GM20000 (cell line): Measurements from ENCODE around the gene HDLBP.
A peak's percentile ranks its signal among the peaks of the same experiment; 100 is the strongest.

Experiments
- DNase-seq: peaks from one replicate; pipeline ENCODE4 v3.0.0; 2012; ENCODE audit warnings: low spot score
- CTCF ChIP-seq: IDR thresholded peaks from 2 replicates; pipeline ENCODE4 v1.5.1; 2012; ENCODE audit warnings: mild to moderate bottlenecking, control low read depth; ENCODE audit errors: extremely low read depth, missing control alignments

The HDLBP gene

GRCh38 chr2:241218131-241219029 lies 97.1 kb downstream of the HDLBP start:
- DNase-seq: peak; percentile 86
- TF ChIP-seq CTCF: peak; percentile 42

DNA sequence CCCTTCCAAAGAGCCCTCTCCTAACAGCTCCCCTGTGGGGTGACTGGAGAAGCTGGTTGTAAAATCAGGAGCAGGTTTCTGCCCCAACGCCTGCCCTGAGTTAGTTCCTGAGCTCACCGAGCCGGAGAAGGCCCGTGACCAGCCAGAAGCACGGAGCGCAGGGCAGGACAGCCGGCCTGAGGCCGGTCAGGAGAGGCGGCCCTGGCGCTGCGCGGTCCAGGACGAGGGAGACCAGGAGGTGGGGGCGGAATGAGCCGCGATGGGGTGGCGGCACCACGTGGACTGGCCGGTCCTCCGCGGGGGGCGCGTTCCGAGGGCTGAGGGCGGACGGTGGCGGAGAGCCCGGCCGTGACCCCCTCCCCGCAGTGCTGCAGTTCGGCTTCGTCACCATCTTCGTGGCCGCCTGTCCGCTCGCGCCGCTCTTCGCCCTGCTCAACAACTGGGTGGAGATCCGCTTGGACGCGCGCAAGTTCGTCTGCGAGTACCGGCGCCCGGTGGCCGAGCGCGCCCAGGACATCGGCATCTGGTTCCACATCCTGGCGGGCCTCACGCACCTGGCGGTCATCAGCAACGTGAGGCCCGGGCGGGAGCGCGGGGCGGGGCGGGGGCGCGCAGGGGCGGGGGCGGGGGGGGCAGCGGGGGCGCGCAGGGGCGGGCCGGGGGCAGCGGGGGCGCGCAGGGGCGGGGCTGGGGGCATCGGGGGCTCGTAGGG lies 98.0 kb downstream of the HDLBP start:
- DNase-seq: peak; percentile 95
- no peak for TF ChIP-seq CTCF

DNA sequence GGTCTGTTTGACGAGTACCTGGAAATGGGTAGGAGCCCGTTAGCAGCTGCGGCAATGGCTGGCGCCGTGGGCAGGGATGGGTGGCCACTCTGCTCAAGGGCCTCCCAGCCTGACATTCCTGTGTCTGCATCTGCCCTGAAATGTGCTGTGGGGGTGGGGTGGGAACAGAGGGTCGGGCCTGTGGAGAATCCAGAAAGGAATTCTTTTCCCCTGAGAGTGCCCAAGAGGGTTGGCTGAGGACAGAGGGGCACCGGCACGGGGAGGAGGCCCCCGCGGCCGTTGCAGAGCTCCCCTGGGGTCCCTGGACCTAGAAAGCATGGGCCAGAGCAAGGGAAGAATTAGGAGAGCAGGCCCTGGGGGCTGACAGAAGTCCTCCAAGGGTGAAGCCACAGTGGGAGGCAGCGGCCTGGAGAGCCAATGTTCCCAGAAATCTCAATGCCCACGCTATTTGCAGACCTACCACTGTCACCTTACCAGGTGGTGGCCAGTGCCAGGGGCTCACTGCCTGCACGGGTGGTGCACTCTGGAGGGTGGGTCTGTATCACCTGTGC lies 99.2 kb downstream of the HDLBP start:
- no peak for TF ChIP-seq CTCF
- no peak for DNase-seq

DNA sequence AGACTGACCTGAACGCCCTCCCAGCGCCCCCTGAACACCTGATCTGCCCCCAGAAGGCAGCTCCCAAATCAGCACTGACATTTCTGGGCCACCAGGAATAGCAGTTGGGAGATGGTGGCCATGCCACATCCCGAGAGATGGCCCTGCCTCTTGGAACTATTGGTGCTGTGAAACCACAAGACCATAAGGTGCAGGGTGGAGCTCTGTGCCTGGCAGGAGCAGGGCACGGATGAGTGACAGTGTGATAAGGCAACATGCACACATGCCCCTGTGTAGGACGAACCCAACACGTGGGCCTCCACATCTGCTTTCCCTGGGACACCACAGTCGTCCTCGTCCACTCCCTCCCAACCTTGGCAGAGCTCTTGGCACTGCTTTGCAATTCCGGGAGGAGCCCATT lies 100.1 kb downstream of the HDLBP start:
- DNase-seq: no peak
- TF ChIP-seq CTCF: no peak

DNA sequence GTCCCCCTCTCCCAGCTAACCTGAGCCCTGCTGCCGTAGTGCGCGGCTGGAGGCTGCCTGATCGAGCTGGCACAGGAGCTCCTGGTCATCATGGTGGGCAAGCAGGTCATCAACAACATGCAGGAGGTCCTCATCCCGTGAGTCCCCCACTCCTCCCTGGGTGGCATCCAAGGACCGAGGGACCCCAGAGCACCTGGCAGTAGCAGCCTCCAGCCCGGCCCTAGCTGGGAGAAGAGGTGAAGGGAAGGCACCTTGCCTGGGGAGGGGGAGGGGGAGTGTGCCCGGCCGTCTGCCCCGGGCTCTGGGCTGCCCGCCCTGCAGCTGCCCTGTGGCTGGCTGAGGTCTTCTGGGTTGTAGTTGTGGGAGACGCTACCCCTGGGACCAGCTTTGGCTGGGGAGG lies 100.7 kb downstream of the HDLBP start:
- no peak for DNase-seq
- TF ChIP-seq CTCF: no peak

DNA sequence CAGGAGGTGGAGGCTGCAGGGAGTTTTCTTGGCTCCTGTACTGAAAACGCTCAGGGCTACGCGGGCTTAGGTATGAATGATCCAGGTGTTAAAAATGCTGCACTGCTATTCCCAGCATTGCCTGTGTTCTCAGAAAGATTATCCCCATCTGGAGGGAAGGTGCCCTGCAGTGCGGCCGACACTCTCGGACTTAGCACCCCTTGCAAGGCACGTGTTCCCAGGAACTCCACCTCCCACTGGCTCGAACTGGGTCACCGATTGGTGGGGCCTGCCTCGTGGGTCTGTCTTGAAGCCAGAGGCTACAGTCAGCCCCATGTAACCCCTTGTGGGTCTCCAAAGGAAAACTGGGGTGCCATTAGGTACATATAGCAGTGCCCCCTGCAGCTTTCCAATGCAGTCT lies 101.3 kb downstream of the HDLBP start:
- no peak for TF ChIP-seq CTCF
- DNase-seq: no peak

DNA sequence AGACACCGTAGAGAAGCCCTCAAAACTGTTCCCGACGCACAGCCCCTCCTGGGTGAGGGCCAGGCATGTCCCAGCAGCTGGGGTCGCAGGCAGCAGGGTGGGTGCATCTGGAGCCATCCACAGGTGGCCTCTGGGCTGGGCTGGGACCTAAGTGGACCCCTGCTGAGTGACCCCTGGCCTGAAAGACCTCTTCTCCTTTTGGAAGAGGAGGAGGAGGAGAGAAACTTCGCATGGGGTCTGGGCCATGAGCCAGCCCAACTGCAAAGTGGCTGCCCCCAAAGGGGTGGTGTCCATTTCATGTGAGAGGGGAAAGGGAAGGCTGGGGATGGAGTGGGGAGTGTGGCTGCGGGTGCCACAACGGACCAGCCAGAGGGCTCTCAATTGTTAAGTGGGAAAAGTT lies 101.9 kb downstream of the HDLBP start:
- no peak for DNase-seq
- TF ChIP-seq CTCF: no peak
